Mesothelial cell of epicardium (in vitro differentiated cells): Measurements from ENCODE around the gene HOXB3. TPM values are rescaled to one million over a fixed set of nuclear protein-coding genes. Genes with fewer than 3 reads are reported as not detected.

Experiments used
- DNase-seq, 2 experiments: peaks; one replicate each; pipeline ENCODE4 v3.0.0; 2021; ENCODE audit warnings: low spot score in 2 of 2; ENCODE audit not compliant: unreplicated experiment in 2 of 2
- H3K27ac Mint-ChIP-seq: 2 replicates; pipeline ENCODE4 v1.8.0; 2021; ENCODE audit warnings: mixed read lengths
- H3K27me3 Mint-ChIP-seq: 2 replicates; pipeline ENCODE4 v1.8.0; 2021; ENCODE audit warnings: low read depth, mixed read lengths
- H3K36me3 Mint-ChIP-seq: 2 replicates; pipeline ENCODE4 v1.8.0; 2021; ENCODE audit warnings: mixed read lengths
- H3K4me1 Mint-ChIP-seq: 2 replicates; pipeline ENCODE4 v1.8.0; 2021; ENCODE audit warnings: mixed read lengths
- H3K4me3 Mint-ChIP-seq: 2 replicates; pipeline ENCODE4 v1.8.0; 2021; ENCODE audit warnings: mild to moderate bottlenecking, moderate library complexity, mixed read lengths
- H3K9me3 Mint-ChIP-seq: 2 replicates; pipeline ENCODE4 v1.8.0; 2021; ENCODE audit warnings: mixed read lengths
- CTCF ChIP-seq: fragments of 200-600 bp; sonication (generic); IDR thresholded peaks from one replicate; pipeline ENCODE4 v1.5.0; 2021; ENCODE audit warnings: antibody characterized with exemption; ENCODE audit not compliant: unreplicated experiment
- total RNA-seq: library from RNA; stranded (reverse); gene quantifications from 3 replicates; pipeline ENCODE4 v1.2.1, GENCODE V29; 2021

HOXB3 gene
- total RNA-seq, 1 donor from 2014 or later = 303 TPM

- H3K27ac Mint-ChIP-seq = no peak overlapping the region
- peaks cover 18% of the 10 kb centered on the region for H3K36me3 Mint-ChIP-seq
- no peaks in the 10 kb centered on the region for H3K9me3 Mint-ChIP-seq
- no peak overlapping the region for H3K4me3 Mint-ChIP-seq
- DNase-seq = no peak
- no peak for TF ChIP-seq CTCF
- H3K4me1 Mint-ChIP-seq = peaks cover 44% of the 10 kb centered on the region
- peaks cover 91% of the 10 kb centered on the region for H3K27me3 Mint-ChIP-seq
These were observed 40.2 kb upstream of the HOXB3 start for GRCh38 chr17:48630009-48630924.

- Mint-ChIP-seq H3K9me3 (no peaks in the 10 kb centered on the region), H3K27ac (no peak overlapping the region), H3K36me3 (peaks cover 14% of the 10 kb centered on the region), H3K27me3 (peaks cover 86% of the 10 kb centered on the region), H3K4me1 (peaks cover 46% of the 10 kb centered on the region), H3K4me3 (no peak overlapping the region)
- no peak for TF ChIP-seq CTCF
- DNase-seq = no peak
These were observed 39.3 kb upstream of the HOXB3 start for GRCh38 chr17:48629411-48629759.

GRCh38 chr17:48628649-48629410 lies 38.8 kb upstream of the HOXB3 start:
- Mint-ChIP-seq H3K4me3 (peak overlapping the region; percentile 84), H3K27me3 (peaks cover 86% of the 10 kb centered on the region), H3K4me1 (peaks cover 49% of the 10 kb centered on the region), H3K27ac (no peak overlapping the region), H3K9me3 (no peaks in the 10 kb centered on the region), H3K36me3 (peaks cover 14% of the 10 kb centered on the region)
- DNase-seq = no peak
- no peak for TF ChIP-seq CTCF

GRCh38 chr17:48627623-48628521 lies 37.8 kb upstream of the HOXB3 start:
- H3K36me3 Mint-ChIP-seq = peaks cover 14% of the 10 kb centered on the region
- peak overlapping the region; percentile 26 for H3K27ac Mint-ChIP-seq
- peaks cover 87% of the 10 kb centered on the region for H3K27me3 Mint-ChIP-seq
- peaks cover 51% of the 10 kb centered on the region for H3K4me1 Mint-ChIP-seq
- H3K4me3 Mint-ChIP-seq = peak overlapping the region; percentile 84
- H3K9me3 Mint-ChIP-seq = no peaks in the 10 kb centered on the region
- no peak for DNase-seq
- no peak for TF ChIP-seq CTCF

- Mint-ChIP-seq H3K36me3 (peaks cover 15% of the 10 kb centered on the region), H3K27me3 (peaks cover 87% of the 10 kb centered on the region), H3K27ac (peak overlapping the region; percentile 99), H3K9me3 (no peaks in the 10 kb centered on the region), H3K4me3 (peak overlapping the region; percentile 84), H3K4me1 (peaks cover 46% of the 10 kb centered on the region)
- TF ChIP-seq CTCF = no peak
- no peak for DNase-seq
These were observed 37.1 kb upstream of the HOXB3 start for GRCh38 chr17:48627118-48627597.
